GM19372 (cell line): ENCODE results near the gene SSTR5.
"Not testable (repeated sequence)": the region's sequence is repeated elsewhere in the genome, so short reads cannot be mapped to it uniquely, and the experiment has no call there.

Source experiments
- ATAC-seq: cut with Tn5 transposase; IDR thresholded peaks from one replicate; pipeline ENCODE4 v1.9.1; 2021; ENCODE audit warnings: mild to moderate bottlenecking, low read depth, moderate library complexity; ENCODE audit not compliant: unreplicated experiment

SSTR5 gene

DNA sequence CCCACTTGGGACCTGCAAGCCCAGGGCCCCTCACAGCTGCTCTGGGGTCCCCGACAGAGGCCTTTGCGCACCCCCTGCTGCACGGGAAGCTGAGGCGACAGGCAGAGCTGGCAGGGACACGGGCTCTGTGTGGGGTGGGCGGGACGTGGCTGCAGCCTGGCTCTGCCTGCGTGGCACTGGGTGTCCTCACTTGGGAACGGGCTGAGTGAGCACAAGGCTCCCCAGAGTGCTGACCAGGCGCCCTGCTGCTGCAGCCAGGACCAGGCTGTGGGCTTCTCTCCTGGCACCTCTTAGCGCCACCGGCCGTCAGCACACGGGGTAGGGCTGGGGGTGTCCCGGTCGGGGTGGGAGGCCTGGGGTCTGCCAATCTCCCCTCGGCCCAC lies 16.9 kb downstream of the SSTR5 start:
- no peak for ATAC-seq

GRCh38 chr16:1089822-1090619 lies 17.5 kb downstream of the SSTR5 start:
- ATAC-seq, result no peak

GRCh38 chr16:1090620-1091587 lies 18.4 kb downstream of the SSTR5 start:
- no peak for ATAC-seq

DNA sequence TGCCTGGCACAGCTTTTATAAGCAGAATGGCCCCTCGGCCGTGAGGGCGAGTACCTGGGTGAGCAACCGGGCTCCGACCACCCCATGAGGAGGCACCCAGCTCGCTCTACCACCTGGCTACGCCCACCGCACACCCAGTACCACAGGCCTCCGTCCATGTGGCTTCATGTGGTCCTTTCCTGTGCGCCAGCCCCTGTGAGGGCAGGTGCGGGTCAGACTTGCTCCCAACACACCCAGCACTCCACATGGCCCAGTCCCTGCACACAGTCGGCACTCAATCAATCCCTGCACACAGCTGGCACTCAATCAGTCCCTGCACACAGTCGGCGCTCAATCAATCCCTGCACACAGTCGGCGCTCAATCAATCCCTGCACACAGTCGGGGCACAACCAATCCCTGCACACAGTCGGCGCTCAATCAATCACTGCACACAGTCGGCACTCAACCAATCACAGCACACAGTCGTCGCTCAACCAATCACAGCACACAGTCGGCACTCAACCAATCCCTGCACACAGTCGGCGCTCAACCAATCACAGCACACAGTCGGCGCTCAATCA lies 19.5 kb downstream of the SSTR5 start:
- ATAC-seq, result no peak

GRCh38 chr16:1092685-1093283 lies 20.2 kb downstream of the SSTR5 start:
- ATAC-seq, result not testable (repeated sequence)

- no peak for ATAC-seq
These were observed 21.0 kb downstream of the SSTR5 start for GRCh38 chr16:1093284-1094123.

- ATAC-seq, result no peak
These were observed 21.6 kb downstream of the SSTR5 start for GRCh38 chr16:1094124-1094479.

DNA sequence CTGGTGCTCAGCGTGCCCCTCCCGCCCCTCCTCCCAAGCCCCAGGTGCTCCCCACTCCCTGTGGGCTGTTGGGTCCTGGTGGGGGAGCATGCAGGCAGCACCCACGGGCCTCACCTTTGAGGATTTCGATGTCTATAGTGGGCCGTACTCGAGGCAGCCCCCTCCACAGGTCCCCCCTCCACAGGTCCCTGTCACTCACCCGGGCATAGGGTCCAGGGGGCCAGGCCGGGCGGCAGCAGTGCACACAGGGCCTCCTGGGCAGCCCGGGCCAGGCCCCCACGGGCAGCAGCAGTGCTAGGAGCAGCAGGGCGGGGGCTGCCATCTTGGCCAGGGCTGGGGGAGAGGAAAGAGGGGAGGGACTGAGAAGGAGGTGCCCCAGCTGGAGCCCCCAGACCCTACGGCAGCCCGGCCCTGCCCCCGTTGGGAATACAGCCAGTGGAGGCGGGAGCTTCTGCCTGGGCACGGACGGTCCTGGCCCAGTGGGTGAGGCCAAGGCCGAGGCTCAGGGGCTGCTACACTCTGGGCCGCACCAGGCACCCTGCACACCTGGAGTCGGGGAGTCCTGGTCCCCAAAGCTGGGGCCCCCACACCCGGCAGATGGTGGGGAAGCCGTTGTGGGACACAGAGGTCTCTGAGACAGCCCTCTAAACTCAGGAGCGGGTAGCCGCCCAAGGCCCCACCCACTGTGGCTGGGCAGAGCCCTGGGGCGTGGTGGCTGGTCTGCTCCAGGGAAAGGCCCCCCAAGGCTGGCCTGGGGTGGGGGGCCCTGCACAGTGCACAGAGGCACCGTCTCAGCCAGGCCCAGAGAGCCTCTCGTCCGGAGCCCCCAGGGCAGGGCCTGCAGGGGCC lies 22.3 kb downstream of the SSTR5 start:
- ATAC-seq, result no peak

DNA sequence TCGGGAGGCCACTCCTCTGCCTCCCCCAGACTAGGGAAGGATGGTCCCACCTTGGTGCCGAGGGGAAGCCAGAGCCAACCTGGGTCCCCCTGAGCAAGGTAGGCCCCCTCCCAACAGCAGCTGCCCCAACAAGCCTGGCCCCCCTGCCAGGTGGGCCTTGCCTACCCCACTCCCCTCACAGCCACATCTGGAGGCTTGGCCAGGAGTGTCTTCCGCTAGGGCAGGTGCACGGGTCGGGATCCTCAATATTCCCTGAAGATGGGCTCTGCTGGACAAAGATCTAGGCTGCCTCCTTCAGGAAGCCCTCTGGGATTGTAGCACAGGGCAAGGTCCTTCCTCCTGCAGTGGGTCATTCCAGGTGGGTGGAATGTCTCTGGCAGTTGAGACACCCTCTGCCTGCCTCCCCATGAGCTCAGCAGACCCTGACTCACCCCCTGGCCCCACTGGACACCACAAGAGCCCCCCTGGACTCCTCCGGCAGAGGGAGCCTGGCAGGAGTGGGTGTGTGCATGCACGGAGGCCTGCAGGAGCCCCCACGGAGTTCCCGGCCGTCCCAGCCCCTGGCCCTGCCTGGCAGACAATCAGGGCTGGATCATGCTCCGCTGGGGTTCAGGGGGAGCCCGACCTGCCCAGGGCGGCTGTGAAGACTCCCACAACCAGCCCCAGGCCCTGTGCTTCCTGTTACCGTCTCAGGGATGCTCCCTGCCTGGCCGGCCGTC lies 23.1 kb downstream of the SSTR5 start:
- ATAC-seq, result no peak

GRCh38 chr16:1096169-1097082 lies 23.9 kb downstream of the SSTR5 start, which contains the start of gene C1QTNF8:
Gene C1QTNF8 (minus strand): TSS chr16:1096244. CDS start chr16:1094922, 1,322 bp downstream.
- no peak for ATAC-seq

DNA sequence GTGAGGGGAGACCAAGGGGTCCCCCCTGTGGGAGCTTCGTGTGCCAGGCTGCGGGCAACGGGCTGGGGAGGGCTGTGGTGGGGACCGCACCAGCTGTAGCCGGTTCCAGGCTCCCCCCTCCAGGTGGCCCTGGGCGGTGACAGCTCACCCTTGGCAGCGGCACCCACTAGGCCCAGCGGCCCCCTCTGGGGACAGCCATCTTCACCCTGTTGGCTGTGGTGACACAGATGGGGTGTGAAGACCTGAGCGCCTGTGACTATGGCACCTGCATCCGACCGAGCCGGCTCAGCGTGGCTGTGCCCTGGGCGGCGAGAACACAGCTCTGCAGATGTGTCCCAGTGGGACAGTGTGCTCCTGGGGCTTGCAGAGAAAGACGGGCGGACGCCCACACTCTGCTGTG lies 24.6 kb downstream of the SSTR5 start:
- ATAC-seq, result no peak

DNA sequence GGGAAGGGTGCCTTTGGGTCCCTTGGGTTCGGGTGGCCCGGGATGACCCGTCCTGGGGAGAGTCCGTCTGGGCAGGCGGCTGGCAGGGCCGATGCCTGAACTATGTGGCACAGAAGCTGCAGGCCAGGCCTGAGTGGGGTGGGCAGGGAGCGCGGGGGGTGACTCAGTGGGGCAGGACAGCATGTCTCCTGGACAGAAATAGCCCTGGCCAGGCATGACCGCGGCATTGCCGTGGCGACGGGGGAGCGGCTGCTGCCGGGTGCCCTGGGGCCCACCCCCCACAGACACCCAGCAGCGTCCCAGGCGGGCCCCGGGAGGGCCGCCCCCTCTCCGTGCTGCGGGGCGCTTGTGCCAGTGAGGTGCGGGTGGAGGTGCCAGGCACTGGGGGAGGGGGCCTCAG lies 25.3 kb downstream of the SSTR5 start:
- no peak for ATAC-seq

- no peak for ATAC-seq
These were observed 25.9 kb downstream of the SSTR5 start for GRCh38 chr16:1098266-1098991.

- no peak for ATAC-seq
These were observed 26.9 kb downstream of the SSTR5 start for GRCh38 chr16:1099189-1100083.

- ATAC-seq, result no peak
These were observed 27.7 kb downstream of the SSTR5 start for GRCh38 chr16:1100084-1100800.
